ENCODE measurements around the gene PTPN18. TPM values are rescaled to one million over a fixed set of nuclear protein-coding genes. Genes with fewer than 3 reads are reported as not detected.

Gene PTPN18
- total RNA-seq, 1 experiment from 2014 or later = 15.7 TPM

GRCh38 chr2:130339885-130340745 lies 15.7 kb upstream of the PTPN18 start:
- Mint-ChIP-seq H3K27ac (no peak overlapping the region), H3K36me3 (peaks cover 34% of the 10 kb centered on the region), H3K4me1 (peaks cover 24% of the 10 kb centered on the region), H3K4me3 (no peak overlapping the region; the same call in 1 of the 2 replicates), H3K9me3 (0 out of 2 replicates have a peak, but pooled peaks cover 3% of the 10 kb centered on the region), H3K27me3 (ENCODE audit: low read depth) (peaks cover 8% of the 10 kb centered on the region)
- ChIA-PET POLR2A (no interaction called here), CTCF (no interaction called here)
- ATAC-seq (no peak), DNase-seq (ENCODE audit: low spot score) (no peak)
- TF ChIP-seq MLX (CRISPR knock-in tag; IDR thresholded peaks at IDR 0.05) (no peak), TCF7 (CRISPR knock-in tag; IDR thresholded peaks at IDR 0.05; ENCODE audit: low read depth) (no peak), ZNF396 (CRISPR knock-in tag; IDR thresholded peaks at IDR 0.05; ENCODE audit: borderline replicate concordance) (no peak), NR1H2 (CRISPR knock-in tag; IDR thresholded peaks at IDR 0.05) (no peak), TP53 (CRISPR knock-in tag; IDR thresholded peaks at IDR 0.05) (no peak), ZNF121 (CRISPR knock-in tag; IDR thresholded peaks at IDR 0.05) (no peak), JUN (CRISPR knock-in tag; IDR thresholded peaks at IDR 0.05) (no peak), ZNF512 (CRISPR knock-in tag; IDR thresholded peaks at IDR 0.05; ENCODE audit: borderline replicate concordance) (no peak), NR2C2 (CRISPR knock-in tag; IDR thresholded peaks at IDR 0.05) (no peak), CREM (CRISPR knock-in tag; IDR thresholded peaks at IDR 0.05) (no peak), ZNF425 (CRISPR knock-in tag; conservative IDR thresholded peaks at IDR 0.05) (no peak), SOX15 (CRISPR knock-in tag; IDR thresholded peaks at IDR 0.05) (no peak), ELF4 (CRISPR knock-in tag; IDR thresholded peaks at IDR 0.05; ENCODE audit: low read depth) (no peak), ZNF138 (CRISPR knock-in tag; conservative IDR thresholded peaks at IDR 0.05) (no peak)

GRCh38 chr2:130341562-130342019 lies 14.3 kb upstream of the PTPN18 start:
- DNase-seq (ENCODE audit: low spot score) = no peak
- peaks cover 4% of the 10 kb centered on the region; the same call in 1 of the 2 replicates for H3K27me3 Mint-ChIP-seq (ENCODE audit: low read depth)
- peaks cover 47% of the 10 kb centered on the region for H3K36me3 Mint-ChIP-seq
- peak overlapping the region; percentile 100 for H3K4me3 Mint-ChIP-seq
- peaks cover 19% of the 10 kb centered on the region for H3K4me1 Mint-ChIP-seq
- ChIA-PET POLR2A (interaction anchor here (0.7 to 1.7 kb wide), 7 partner anchors 8 to 160 kb away, joined by 3 to 8 read pairs (median 4); partner anchors contain the start of gene SMPD4), CTCF (interaction anchor here (0.7 to 2.6 kb wide), 9 partner anchors 8 to 160 kb away, joined by 3 to 26 read pairs (median 7); partner anchors contain the start of genes PTPN18 and SMPD4)
- H3K27ac Mint-ChIP-seq = peak overlapping the region; percentile 98
- peak; percentile 3 for ATAC-seq
- TF ChIP-seq NFE2L1 (CRISPR knock-in tag; IDR thresholded peaks at IDR 0.05) (no peak), NFYB (CRISPR knock-in tag; conservative IDR thresholded peaks at IDR 0.05; ENCODE audit: low read depth) (no peak), ZNF416 (CRISPR knock-in tag; IDR thresholded peaks at IDR 0.05) (peak; percentile 54; the same call in 1 of the 2 replicates), CREM (CRISPR knock-in tag; IDR thresholded peaks at IDR 0.05) (0 out of 2 replicates have a peak, but pooled peaks have one; percentile 54)
- no peaks in the 10 kb centered on the region for H3K9me3 Mint-ChIP-seq
